C4-2B (cell line): ENCODE data around the gene ZNF573.
A peak's percentile ranks its signal among the peaks of the same experiment; 100 is the strongest.

Experiments
- H3K27ac ChIP-seq: fragments of 450-650 bp; 2 replicates; pipeline ENCODE4 v1.5.1; 2017
- ZFX ChIP-seq: fragments of 450-650 bp; IDR thresholded peaks from 2 replicates; pipeline ENCODE4 v1.6.1; 2017
- TF ChIP-seq, protein P1 (sequence below): fragments of 450-650 bp; conservative IDR thresholded peaks from 2 replicates; pipeline ENCODE4 v1.5.1; 2017; ENCODE audit warnings: mild to moderate bottlenecking

Gene ZNF573

GRCh38 chr19:37691881-37692504, 87.4 kb downstream of the ZNF573 start:
- TF ChIP-seq ZFX = no peak
- TF ChIP-seq, protein P1, sequence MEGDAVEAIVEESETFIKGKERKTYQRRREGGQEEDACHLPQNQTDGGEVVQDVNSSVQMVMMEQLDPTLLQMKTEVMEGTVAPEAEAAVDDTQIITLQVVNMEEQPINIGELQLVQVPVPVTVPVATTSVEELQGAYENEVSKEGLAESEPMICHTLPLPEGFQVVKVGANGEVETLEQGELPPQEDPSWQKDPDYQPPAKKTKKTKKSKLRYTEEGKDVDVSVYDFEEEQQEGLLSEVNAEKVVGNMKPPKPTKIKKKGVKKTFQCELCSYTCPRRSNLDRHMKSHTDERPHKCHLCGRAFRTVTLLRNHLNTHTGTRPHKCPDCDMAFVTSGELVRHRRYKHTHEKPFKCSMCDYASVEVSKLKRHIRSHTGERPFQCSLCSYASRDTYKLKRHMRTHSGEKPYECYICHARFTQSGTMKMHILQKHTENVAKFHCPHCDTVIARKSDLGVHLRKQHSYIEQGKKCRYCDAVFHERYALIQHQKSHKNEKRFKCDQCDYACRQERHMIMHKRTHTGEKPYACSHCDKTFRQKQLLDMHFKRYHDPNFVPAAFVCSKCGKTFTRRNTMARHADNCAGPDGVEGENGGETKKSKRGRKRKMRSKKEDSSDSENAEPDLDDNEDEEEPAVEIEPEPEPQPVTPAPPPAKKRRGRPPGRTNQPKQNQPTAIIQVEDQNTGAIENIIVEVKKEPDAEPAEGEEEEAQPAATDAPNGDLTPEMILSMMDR = no peak
- H3K27ac ChIP-seq = peak overlapping the region; percentile 1; the same call in 1 of the 2 replicates
